Esophagus squamous epithelium (tissue), 5 donors: ENCODE measurements around the gene CCL7. TPM values are rescaled to one million over a fixed set of nuclear protein-coding genes. Genes with fewer than 3 reads are reported as not detected.
A peak's percentile ranks its signal among the peaks of the same experiment; 100 is the strongest.

Source experiments
- DNase-seq: peaks from one replicate; lab custom pipeline; 2025; lab: John Stamatoyannopoulos, UW
- H3K27ac ChIP-seq, 4 donors: fragments of 200-600 bp; sonication (generic); one replicate each; pipeline ENCODE4 v1.5.1; 2016 to 2019; ENCODE audit warnings: mild to moderate bottlenecking in 1 of 4
- H3K27me3 ChIP-seq, 4 donors: fragments of 200-600 bp; sonication (generic); 1 replicate in 3 of 4; 2 replicates in 1 of 4; pipeline versions ENCODE4 v1.5.1 to v1.6.0; 2017 to 2021; ENCODE audit warnings: antibody characterized with exemption in 1 of 4
- H3K36me3 ChIP-seq, 3 donors: fragments of 200-600 bp; sonication (generic); one replicate each; pipeline ENCODE4 v1.5.1; 2016 to 2019
- H3K4me1 ChIP-seq, 3 donors: fragments of 200-600 bp; sonication (generic); one replicate each; pipeline ENCODE4 v1.5.1; 2017 to 2019
- H3K4me3 ChIP-seq, 4 donors: fragments of 200-600 bp; sonication (generic); 1 replicate in 3 of 4; 2 replicates in 1 of 4; pipeline ENCODE4 v1.5.1; 2016 to 2019; ENCODE audit warnings: mild to moderate bottlenecking in 2 of 4, moderate library complexity in 1 of 4
- H3K9me3 ChIP-seq, 3 donors: fragments of 200-600 bp; sonication (generic); one replicate each; pipeline ENCODE4 v1.5.1; 2016 to 2019
- POLR2A ChIP-seq, 4 donors: fragments of 450-650 bp; IDR thresholded peaks; one replicate each; pipeline ENCODE4 v1.6.1; 2017; ENCODE audit warnings: antibody characterized with exemption in 4 of 4, mild to moderate bottlenecking in 4 of 4, moderate library complexity in 3 of 4
- WGBS, 2 donors: methylation state at CpG; one replicate each; pipeline ENCODE4 v1.1.5; 2018; 5-methylcytosine and 5-hydroxymethylcytosine counted together
- intact Hi-C: fragments of 100-400 bp; cut with DNase I; formaldehyde crosslinking; loops from one replicate; pipeline ENCODE4 v1.15.0; 2022
- total RNA-seq, 4 donors: library from RNA; depleted of rRNA; stranded (reverse); fragments of >200 nt; gene quantifications; one replicate each; pipeline ENCODE4 v1.1.0, GENCODE V29; 2016
- TF ChIP-seq, protein P1 (sequence below), 6 experiments: fragments of 450-650 bp in 4 of 6; fragments of 200-600 bp in 2 of 6; sonication (generic) in 2 of 6; IDR thresholded peaks; one replicate each; pipeline ENCODE4 v1.5.1; 2016 to 2019; ENCODE audit warnings: antibody characterized with exemption in 6 of 6, mild to moderate bottlenecking in 4 of 6, moderate library complexity in 4 of 6
- donor health status: DM: yes; HTN: yes; CAD: no.

CCL7 gene
- total RNA-seq, 4 donors from 2014 or later = not detected

DNA sequence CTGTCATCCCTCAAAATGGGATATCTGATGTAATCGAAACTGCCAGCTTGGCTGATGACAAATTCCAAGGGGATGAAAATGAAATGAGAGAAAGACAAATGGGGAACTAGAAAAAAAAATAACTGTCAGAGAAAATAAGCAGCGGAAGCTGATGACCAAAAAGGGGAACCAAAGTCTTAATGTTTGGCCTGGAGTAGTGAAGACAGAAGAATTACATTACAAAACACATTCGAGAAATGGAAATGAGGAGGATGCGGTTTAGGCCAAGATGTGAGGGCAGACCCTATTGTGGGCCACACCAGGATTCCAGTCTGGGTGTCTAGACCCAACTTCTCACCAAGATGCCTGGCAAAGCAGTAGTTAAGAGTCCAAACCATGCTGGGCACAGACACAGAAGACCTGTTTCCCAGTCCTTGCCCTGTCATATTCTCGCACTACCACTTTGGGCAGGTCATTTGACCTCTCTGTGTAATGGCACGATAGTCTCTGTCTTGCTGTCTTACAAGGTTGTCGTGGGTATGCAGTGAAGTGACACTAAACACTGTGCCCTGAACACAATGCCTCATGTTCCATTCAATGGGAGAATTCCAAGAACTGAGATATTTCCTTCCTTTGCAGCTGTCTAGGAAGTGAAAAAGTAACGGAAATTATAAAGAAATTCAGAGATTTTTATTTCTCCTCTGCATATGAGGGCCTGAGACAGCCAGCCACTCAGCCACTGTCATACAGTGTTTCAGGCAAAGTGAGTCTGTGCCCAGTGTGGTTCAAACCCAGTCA lies 27.2 kb upstream of the CCL7 start:
- WGBS, 2 donors = 57 to 68% methylated on average over 8 of the region's 8 CpGs
- H3K27me3 ChIP-seq = peaks cover 0 to 6% (median 0%) of the 10 kb centered on the region in 4 donors
- H3K27ac ChIP-seq = peak overlapping the region in 3 of 4 donors; percentile 48 to 84 (median 54)
- no peak for TF ChIP-seq POLR2A (IDR thresholded peaks at IDR 0.05)
- TF ChIP-seq, protein P1, sequence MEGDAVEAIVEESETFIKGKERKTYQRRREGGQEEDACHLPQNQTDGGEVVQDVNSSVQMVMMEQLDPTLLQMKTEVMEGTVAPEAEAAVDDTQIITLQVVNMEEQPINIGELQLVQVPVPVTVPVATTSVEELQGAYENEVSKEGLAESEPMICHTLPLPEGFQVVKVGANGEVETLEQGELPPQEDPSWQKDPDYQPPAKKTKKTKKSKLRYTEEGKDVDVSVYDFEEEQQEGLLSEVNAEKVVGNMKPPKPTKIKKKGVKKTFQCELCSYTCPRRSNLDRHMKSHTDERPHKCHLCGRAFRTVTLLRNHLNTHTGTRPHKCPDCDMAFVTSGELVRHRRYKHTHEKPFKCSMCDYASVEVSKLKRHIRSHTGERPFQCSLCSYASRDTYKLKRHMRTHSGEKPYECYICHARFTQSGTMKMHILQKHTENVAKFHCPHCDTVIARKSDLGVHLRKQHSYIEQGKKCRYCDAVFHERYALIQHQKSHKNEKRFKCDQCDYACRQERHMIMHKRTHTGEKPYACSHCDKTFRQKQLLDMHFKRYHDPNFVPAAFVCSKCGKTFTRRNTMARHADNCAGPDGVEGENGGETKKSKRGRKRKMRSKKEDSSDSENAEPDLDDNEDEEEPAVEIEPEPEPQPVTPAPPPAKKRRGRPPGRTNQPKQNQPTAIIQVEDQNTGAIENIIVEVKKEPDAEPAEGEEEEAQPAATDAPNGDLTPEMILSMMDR (IDR thresholded peaks at IDR 0.05) = no peak
- DNase-seq = no peak
- H3K4me3 ChIP-seq = no peak overlapping the region
- no peaks in the 10 kb centered on the region for H3K9me3 ChIP-seq
- intact Hi-C loops = no loop called here
- H3K4me1 ChIP-seq = peaks cover 7 to 79% (median 49%) of the 10 kb centered on the region in 3 donors
- H3K36me3 ChIP-seq = no peaks in the 10 kb centered on the region

DNA sequence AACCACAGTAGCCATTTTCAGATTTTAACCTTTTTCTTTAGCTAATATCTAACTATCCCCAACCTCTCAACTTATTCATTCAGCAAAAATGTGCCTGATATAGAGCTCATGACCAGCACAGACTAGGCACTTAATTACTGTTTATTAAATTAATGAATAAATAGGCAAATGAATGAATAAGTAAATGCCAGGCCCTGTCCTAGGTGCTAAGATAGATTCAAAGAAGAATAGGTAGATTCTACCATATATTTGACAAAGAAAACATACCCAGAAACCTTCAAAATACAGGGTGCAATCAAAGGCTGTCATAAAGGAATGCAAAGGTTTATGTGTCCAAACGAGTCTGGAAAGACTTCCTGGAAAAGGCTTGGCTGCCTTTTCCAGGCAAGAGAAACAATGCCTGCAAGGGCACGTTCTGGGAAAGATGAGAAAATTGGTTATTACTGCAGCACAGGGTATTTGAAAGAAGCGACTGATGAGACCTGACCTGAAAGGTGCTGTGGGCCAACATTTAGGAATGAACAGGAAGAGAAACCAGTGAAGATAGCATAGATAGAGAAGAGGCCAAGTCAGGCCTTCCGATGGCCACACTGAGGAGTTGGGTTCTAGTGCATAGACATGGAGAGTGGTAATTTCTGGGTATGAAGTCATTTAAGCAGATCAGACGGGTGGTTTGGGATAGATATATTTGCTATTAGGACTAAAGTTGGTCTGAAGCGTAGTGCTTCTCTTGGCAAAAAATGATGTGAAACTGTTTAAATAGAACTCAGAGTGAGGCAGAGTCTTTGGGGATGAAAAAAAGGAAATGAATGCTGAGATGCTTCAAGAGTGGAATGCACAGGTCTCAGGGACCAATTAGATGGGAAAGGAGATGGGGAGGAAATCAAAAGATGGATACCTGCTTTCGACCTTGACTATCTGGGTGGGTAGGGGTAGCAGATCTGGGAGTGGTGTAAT lies 26.4 kb upstream of the CCL7 start:
- 44 to 51% methylated on average over 7 of the region's 7 CpGs for WGBS, 2 donors
- DNase-seq = no peak
- H3K4me3 ChIP-seq = no peak overlapping the region
- H3K27me3 ChIP-seq = peaks cover 0 to 6% (median 0%) of the 10 kb centered on the region in 4 donors
- TF ChIP-seq, protein P1 (IDR thresholded peaks at IDR 0.05) = no peak
- no peak for TF ChIP-seq POLR2A (IDR thresholded peaks at IDR 0.05)
- intact Hi-C loops = no loop called here
- no peaks in the 10 kb centered on the region for H3K36me3 ChIP-seq
- H3K9me3 ChIP-seq = no peaks in the 10 kb centered on the region
- peak overlapping the region in 2 of 4 donors; percentile 48 to 54 for H3K27ac ChIP-seq
- H3K4me1 ChIP-seq = peaks cover 7 to 79% (median 52%) of the 10 kb centered on the region in 3 donors

DNA sequence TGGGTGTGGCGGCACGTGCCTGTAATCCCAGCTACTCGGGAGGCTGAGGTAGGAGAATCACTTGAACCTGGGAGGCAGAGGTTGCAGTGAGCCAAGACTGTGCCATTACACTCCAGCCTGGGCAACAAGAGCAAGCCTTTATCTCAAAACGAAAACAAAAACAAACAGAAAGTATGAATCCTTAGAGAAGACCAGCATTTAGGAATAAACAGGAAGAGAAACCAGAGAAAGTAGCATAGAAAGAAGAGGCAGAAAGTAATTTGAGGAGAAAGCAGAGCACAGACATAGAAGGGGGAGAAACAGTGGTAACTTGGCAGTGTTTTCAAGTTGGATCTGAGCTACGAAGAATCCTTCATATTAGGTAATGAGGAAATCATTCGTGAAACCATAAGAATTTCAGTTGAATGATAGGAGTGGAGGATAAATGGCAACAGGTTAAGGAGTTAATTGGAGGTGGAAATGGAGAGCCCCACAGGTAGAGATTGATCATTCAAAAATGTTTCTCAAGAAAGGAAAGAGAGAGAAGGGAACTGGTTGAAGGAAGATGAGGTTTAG lies 24.6 kb upstream of the CCL7 start:
- TF ChIP-seq, protein P1 (IDR thresholded peaks at IDR 0.05) = no peak
- TF ChIP-seq POLR2A (IDR thresholded peaks at IDR 0.05) = no peak
- H3K27ac ChIP-seq = no peak overlapping the region
- no peak overlapping the region for H3K4me3 ChIP-seq
- H3K9me3 ChIP-seq = no peaks in the 10 kb centered on the region
- DNase-seq = no peak
- peaks cover 12 to 82% (median 63%) of the 10 kb centered on the region in 3 donors for H3K4me1 ChIP-seq
- H3K27me3 ChIP-seq = peaks cover 0 to 6% (median 0%) of the 10 kb centered on the region in 4 donors
- WGBS, 2 donors = 69 to 74% methylated on average over 5 to 6 of the region's 6 CpGs
- intact Hi-C loops = no loop called here
- no peaks in the 10 kb centered on the region for H3K36me3 ChIP-seq

DNA sequence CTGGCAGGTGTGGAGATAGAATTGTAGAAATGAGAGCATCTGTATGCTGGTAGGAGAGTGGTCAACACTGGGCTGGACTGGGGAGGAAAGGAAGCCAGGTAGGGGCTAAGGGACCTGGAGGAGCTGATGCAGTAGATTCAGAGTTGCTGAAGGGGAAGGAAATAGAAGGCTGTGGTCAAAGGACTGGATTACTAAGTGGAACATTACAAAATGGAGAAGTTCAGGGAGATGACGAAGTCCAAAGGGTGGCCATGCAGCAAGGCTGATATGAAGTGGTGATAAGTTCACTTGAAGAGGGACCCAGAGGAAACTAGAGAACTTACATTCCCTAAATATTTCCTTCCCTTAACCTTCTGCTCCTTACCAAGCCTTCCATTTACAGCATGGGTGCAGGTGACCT lies 23.6 kb upstream of the CCL7 start:
- WGBS, 2 donors = 76 to 89% methylated on average over 1 of the region's 1 CpG
- Histone ChIP-seq H3K4me3 (no peak overlapping the region), H3K27ac (no peak overlapping the region), H3K36me3 (no peaks in the 10 kb centered on the region), H3K4me1 (peaks cover 7 to 82% (median 59%) of the 10 kb centered on the region in 3 donors), H3K27me3 (peaks cover 0 to 6% (median 0%) of the 10 kb centered on the region in 4 donors), H3K9me3 (no peaks in the 10 kb centered on the region)
- intact Hi-C loops = no loop called here
- TF ChIP-seq POLR2A (IDR thresholded peaks at IDR 0.05) = no peak
- TF ChIP-seq, protein P1 (IDR thresholded peaks at IDR 0.05) = no peak
- DNase-seq = no peak
